Thyroid gland (tissue), 4 donors: ENCODE measurements around the gene ATP13A3. TPM values are rescaled to one million over a fixed set of nuclear protein-coding genes. Genes with fewer than 3 reads are reported as not detected.

ENCODE experiments used
- DNase-seq, 2 donors: peaks; one replicate each; pipeline ENCODE4 v3.0.0-alpha.2; 2019
- H3K27ac ChIP-seq, 3 donors: fragments of 200-600 bp; sonication (generic); 1 replicate in 2 of 3; 2 replicates in 1 of 3; pipeline ENCODE4 v1.5.1; 2016 to 2019; ENCODE audit warnings: mild to moderate bottlenecking in 1 of 3, moderate library complexity in 1 of 3
- H3K27me3 ChIP-seq: fragments of 200-600 bp; sonication (generic); one replicate; pipeline ENCODE4 v1.5.1; 2019
- H3K36me3 ChIP-seq, 2 donors: fragments of 200-600 bp; sonication (generic); one replicate each; pipeline ENCODE4 v1.5.1; 2016 to 2019
- H3K4me1 ChIP-seq, 2 donors: fragments of 200-600 bp; sonication (generic); one replicate each; pipeline ENCODE4 v1.5.1; 2017 to 2019
- H3K4me3 ChIP-seq, 3 donors: fragments of 200-600 bp; sonication (generic); replicated peaks in 1 of 3; 1 replicate in 2 of 3; 2 replicates in 1 of 3; pipeline ENCODE4 v1.5.1; 2016; ENCODE audit warnings: mild to moderate bottlenecking in 1 of 3
- H3K9me3 ChIP-seq: fragments of 200-600 bp; sonication (generic); one replicate; pipeline ENCODE4 v1.5.1; 2017
- POLR2A ChIP-seq, 2 donors: fragments of 450-650 bp; IDR thresholded peaks; one replicate each; pipeline ENCODE4 v1.6.1; 2017; ENCODE audit warnings: antibody characterized with exemption in 2 of 2, mild to moderate bottlenecking in 2 of 2, moderate library complexity in 1 of 2
- WGBS, 2 donors: methylation state at CpG; one replicate each; pipeline ENCODE4 v1.1.5; 2017; 5-methylcytosine and 5-hydroxymethylcytosine counted together
- intact Hi-C: fragments of 100-400 bp; cut with DNase I; formaldehyde crosslinking; loops from one replicate; pipeline ENCODE4 v1.15.1; 2023
- total RNA-seq, 4 donors: library from RNA; depleted of rRNA; stranded (reverse); fragments of >200 nt; gene quantifications; one replicate each; pipeline ENCODE4 v1.2.3, GENCODE V29; 2016
- TF ChIP-seq, protein P1 (sequence below), 6 experiments: fragments of 200-600 bp in 3 of 6; fragments of 450-650 bp in 3 of 6; sonication (generic) in 3 of 6; IDR thresholded peaks; one replicate each; pipeline ENCODE4 v1.5.1; 2016 to 2019; ENCODE audit warnings: antibody characterized with exemption in 6 of 6, mild to moderate bottlenecking in 2 of 6, inconsistent platforms in 1 of 6, moderate library complexity in 1 of 6

ATP13A3 gene
- total RNA-seq, 4 donors from 2014 or later = 262 to 426 (median 341) TPM

DNA sequence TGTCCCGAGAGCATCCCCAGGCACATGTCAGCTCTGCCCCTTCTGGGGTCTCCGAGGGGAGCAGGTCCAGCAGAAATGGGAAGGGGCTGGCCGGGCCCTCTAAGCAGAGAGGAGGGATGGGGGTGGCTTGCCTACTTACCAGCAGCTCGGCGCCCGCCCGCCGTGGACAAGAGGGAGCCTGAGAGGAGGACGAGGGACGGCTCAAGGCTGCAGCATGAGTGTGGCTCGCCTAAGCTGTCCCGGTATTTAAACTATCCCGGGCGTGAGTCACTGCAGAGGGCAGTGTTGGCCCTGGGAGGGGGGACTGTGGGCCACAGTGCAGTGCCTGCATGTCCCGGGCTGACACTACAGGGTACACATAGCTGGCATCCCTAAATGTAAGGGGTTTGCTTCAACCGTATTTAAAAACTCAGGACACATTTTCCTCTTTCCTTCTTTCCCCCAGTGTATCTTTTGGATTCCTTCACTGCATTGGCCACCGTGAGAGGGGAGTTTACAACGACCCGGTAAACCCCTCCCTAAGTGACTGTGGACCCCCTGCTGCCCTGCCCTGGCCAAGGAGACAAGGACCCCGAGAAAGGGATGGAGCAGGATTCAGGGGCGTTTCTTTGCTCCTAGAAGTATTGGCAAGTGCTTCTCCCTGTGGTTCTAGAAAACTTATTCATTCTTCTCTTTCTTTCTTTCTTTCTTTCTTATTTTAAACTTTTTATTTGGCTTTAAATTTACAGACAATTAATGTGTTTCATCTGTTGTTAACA, 117.1 kb downstream of the ATP13A3 start, which contains the start of gene LRRC15:
TSS of gene LRRC15 (minus strand) at position 222 of the 758 bp plus-strand sequence. CDS start 8,700 bp downstream, outside the sequence.
- H3K27ac ChIP-seq = no peak within 1 kb of the TSS
- no peaks in the 10 kb centered on the region for H3K9me3 ChIP-seq
- intact Hi-C loops = no loop called here
- no peak within 1 kb of the TSS for H3K4me3 ChIP-seq
- no peaks in the 10 kb centered on the region for H3K27me3 ChIP-seq
- DNase-seq = peak; percentile 46 to 57
- H3K36me3 ChIP-seq = no peaks in the 10 kb centered on the region
- H3K4me1 ChIP-seq = peaks cover 0 to 7% of the 10 kb centered on the region in 2 donors
- TF ChIP-seq POLR2A (IDR thresholded peaks at IDR 0.05) = no peak
- TF ChIP-seq, protein P1, sequence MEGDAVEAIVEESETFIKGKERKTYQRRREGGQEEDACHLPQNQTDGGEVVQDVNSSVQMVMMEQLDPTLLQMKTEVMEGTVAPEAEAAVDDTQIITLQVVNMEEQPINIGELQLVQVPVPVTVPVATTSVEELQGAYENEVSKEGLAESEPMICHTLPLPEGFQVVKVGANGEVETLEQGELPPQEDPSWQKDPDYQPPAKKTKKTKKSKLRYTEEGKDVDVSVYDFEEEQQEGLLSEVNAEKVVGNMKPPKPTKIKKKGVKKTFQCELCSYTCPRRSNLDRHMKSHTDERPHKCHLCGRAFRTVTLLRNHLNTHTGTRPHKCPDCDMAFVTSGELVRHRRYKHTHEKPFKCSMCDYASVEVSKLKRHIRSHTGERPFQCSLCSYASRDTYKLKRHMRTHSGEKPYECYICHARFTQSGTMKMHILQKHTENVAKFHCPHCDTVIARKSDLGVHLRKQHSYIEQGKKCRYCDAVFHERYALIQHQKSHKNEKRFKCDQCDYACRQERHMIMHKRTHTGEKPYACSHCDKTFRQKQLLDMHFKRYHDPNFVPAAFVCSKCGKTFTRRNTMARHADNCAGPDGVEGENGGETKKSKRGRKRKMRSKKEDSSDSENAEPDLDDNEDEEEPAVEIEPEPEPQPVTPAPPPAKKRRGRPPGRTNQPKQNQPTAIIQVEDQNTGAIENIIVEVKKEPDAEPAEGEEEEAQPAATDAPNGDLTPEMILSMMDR (IDR thresholded peaks at IDR 0.05) = peak in 2 of 6 experiments; percentile 20 to 32
- WGBS, 2 donors = 15 to 23% methylated on average over 21 of the region's 21 CpGs

DNA sequence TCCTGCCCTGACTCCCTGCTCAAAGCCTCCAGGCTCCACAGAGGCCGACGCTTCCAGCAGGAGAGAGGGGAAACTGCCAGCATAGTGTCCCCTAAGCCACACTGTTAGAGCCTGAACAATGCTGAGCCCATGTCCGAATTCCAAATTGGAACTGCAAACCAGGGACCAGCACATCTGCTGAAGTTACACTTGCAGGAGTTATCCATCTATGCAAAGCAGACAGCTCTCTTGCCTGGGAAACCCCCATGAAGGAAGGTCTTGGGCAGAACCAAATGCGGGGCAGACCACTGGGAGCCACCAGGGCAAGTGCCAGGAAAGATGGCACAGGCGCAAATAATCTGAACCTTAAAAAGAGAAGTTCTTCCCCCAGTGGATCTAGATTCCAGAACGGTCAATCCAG, 117.9 kb downstream of the ATP13A3 start:
- Histone ChIP-seq H3K36me3 (no peaks in the 10 kb centered on the region), H3K27me3 (no peaks in the 10 kb centered on the region), H3K4me3 (no peak overlapping the region), H3K9me3 (no peaks in the 10 kb centered on the region), H3K27ac (no peak overlapping the region), H3K4me1 (peaks cover 0 to 7% of the 10 kb centered on the region in 2 donors)
- 86 to 92% methylated on average over 6 of the region's 6 CpGs for WGBS, 2 donors
- intact Hi-C loops = no loop called here
- TF ChIP-seq, protein P1 (IDR thresholded peaks at IDR 0.05) = no peak
- TF ChIP-seq POLR2A (IDR thresholded peaks at IDR 0.05) = no peak
- no peak for DNase-seq

DNA sequence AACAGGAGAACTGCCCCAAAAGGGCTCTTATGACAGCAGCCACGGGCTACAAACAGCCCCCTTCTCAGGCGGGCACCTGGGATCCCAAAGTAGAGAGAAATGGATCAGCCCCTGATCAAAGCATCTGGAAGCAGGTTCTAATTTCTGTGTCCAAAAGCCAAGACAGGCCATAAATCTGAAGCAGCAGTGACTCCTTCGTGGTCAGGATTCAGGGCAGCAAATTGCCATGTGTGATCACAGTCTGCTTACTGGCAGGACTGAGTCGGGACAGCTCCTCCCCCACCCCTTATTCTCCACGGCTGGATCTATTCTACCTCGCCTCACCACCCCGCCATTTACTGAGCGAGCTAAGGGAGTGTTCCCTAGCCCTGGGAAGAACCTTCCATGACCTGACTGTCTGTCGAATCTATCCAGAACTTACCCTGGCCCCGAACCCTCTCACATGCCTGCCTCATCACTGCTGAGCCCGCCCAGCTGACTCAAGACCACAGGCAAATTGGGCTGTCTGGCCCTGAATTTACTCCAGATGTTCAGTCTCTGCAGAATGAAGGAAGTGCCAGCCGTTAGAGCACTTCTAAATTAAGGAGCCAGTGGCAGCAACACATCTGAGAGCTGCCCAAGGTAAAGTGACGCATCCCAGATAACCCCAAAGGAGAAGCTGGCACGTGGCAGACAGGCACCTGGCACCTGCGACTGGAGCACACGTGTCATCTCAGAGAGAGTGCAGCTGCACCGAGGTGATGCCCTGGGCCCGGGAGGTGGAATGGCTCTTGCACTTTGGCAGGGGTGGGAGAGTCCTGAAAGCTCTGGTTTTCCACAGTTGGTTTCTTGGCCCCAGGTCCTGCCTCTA, 118.6 kb downstream of the ATP13A3 start:
- Histone ChIP-seq H3K9me3 (no peaks in the 10 kb centered on the region), H3K4me1 (peaks cover 0 to 7% of the 10 kb centered on the region in 2 donors), H3K27me3 (no peaks in the 10 kb centered on the region), H3K36me3 (no peaks in the 10 kb centered on the region), H3K27ac (no peak overlapping the region), H3K4me3 (no peak overlapping the region)
- intact Hi-C loops = no loop called here
- no peak for DNase-seq
- WGBS, 2 donors = 77 to 81% methylated on average over 13 to 18 of the region's 18 CpGs
- TF ChIP-seq POLR2A (IDR thresholded peaks at IDR 0.05) = no peak
- TF ChIP-seq, protein P1 (IDR thresholded peaks at IDR 0.05) = no peak

DNA sequence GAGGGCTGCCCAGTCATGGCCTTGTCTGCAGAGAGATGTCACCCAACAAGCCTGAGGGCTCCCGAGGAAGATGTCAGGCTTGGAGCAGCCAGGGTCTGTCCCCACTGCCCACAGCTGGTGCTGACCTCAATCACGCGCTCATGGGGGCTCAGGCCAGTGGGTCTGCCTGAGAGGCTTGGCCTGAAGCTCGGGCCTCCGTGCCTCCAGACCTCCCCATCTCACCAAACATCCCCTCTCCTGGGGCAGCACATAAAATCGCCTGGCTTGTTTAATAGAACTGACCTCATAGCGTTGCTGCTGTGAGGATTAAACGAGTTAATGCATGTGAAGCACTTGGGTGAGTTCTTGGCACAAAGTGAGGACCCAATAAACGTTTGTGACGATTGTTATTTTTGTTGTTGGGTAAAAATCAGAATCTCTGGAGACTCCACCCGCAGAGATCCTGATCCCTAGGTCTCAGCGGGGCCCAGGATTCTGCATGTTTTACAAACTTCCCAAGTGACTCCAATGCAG, 120.8 kb downstream of the ATP13A3 start:
- Histone ChIP-seq H3K4me1 (peaks cover 0 to 7% of the 10 kb centered on the region in 2 donors), H3K36me3 (no peaks in the 10 kb centered on the region), H3K9me3 (no peaks in the 10 kb centered on the region), H3K4me3 (no peak overlapping the region), H3K27me3 (no peaks in the 10 kb centered on the region), H3K27ac (no peak overlapping the region)
- WGBS, 2 donors = 75 to 78% methylated on average over 11 to 12 of the region's 12 CpGs
- no peak for DNase-seq
- TF ChIP-seq POLR2A (IDR thresholded peaks at IDR 0.05) = no peak
- TF ChIP-seq, protein P1 (IDR thresholded peaks at IDR 0.05) = no peak
- intact Hi-C loops = no loop called here
